Measurements from ENCODE around the gene ANKRD23. TPM values are rescaled to one million over a fixed set of nuclear protein-coding genes. Genes with fewer than 3 reads are reported as not detected.

Gene ANKRD23
- total and polyA plus RNA-seq, 2 of the 13 experiments (the other 11 are each of a cell fraction or from before 2014, with no cell fraction given), result 1.5 to 1.6 TPM

DNA sequence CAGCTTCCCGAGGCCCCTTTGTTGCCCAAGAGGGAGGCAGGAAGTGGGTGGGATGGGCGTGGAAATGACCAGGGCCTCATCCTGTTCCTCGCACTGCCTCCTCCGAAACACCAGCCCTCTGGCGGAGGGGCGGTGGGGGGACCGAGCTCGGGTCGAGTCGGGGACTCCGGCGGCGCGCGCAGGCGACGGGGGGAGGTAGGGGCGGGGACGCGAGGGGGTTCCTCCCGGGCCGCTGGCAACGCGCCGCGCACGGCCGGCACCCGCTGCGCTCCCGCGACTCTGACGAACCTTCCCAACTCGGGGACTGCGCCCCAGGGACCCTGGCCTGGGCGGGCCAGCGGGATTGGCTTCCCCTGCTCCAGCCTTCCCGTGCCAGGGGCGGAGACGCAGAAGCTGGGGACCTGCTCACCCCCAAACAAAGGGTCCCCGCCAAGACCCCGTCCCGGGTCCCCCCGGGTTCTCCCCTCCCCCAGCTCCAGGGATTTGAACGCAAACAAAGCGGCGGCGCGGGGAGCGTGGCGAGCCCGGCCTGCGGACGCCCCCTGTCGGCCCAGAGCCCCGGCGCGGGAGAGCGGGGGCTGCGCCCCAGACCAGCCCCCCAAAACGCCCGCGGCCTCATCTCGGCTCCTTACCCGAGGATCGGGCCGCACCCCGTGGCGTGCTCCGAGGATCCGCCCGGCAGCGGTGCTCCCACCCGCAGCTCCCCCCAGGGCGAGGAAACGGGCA is 24.9 kb upstream of the ANKRD23 start (continued):
- TF ChIP-seq, protein P1, sequence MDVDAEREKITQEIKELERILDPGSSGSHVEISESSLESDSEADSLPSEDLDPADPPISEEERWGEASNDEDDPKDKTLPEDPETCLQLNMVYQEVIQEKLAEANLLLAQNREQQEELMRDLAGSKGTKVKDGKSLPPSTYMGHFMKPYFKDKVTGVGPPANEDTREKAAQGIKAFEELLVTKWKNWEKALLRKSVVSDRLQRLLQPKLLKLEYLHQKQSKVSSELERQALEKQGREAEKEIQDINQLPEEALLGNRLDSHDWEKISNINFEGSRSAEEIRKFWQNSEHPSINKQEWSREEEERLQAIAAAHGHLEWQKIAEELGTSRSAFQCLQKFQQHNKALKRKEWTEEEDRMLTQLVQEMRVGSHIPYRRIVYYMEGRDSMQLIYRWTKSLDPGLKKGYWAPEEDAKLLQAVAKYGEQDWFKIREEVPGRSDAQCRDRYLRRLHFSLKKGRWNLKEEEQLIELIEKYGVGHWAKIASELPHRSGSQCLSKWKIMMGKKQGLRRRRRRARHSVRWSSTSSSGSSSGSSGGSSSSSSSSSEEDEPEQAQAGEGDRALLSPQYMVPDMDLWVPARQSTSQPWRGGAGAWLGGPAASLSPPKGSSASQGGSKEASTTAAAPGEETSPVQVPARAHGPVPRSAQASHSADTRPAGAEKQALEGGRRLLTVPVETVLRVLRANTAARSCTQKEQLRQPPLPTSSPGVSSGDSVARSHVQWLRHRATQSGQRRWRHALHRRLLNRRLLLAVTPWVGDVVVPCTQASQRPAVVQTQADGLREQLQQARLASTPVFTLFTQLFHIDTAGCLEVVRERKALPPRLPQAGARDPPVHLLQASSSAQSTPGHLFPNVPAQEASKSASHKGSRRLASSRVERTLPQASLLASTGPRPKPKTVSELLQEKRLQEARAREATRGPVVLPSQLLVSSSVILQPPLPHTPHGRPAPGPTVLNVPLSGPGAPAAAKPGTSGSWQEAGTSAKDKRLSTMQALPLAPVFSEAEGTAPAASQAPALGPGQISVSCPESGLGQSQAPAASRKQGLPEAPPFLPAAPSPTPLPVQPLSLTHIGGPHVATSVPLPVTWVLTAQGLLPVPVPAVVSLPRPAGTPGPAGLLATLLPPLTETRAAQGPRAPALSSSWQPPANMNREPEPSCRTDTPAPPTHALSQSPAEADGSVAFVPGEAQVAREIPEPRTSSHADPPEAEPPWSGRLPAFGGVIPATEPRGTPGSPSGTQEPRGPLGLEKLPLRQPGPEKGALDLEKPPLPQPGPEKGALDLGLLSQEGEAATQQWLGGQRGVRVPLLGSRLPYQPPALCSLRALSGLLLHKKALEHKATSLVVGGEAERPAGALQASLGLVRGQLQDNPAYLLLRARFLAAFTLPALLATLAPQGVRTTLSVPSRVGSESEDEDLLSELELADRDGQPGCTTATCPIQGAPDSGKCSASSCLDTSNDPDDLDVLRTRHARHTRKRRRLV (CRISPR knock-in tag; IDR thresholded peaks at IDR 0.05), result no peak
- TF ChIP-seq ZNF430 (CRISPR knock-in tag; IDR thresholded peaks at IDR 0.05) (0 out of 2 replicates have a peak, but pooled peaks have one; percentile 35), POLR2AphosphoS2 (IDR thresholded peaks at IDR 0.05; ENCODE audit: low read depth, low read length) (no peak), KLF13 (CRISPR knock-in tag; IDR thresholded peaks at IDR 0.05) (no peak), ZNF652 (CRISPR knock-in tag; IDR thresholded peaks at IDR 0.05; ENCODE audit: borderline replicate concordance, low read depth) (no peak), SETDB1 (CRISPR knock-in tag; IDR thresholded peaks at IDR 0.05; ENCODE audit: borderline replicate concordance) (no peak), GLI4 (CRISPR knock-in tag; IDR thresholded peaks at IDR 0.05; ENCODE audit: borderline replicate concordance) (no peak), KMT2A (CRISPR knock-in tag; IDR thresholded peaks at IDR 0.05) (peak; percentile 0; the same call in 1 of the 2 replicates), ZFY (CRISPR knock-in tag; IDR thresholded peaks at IDR 0.05) (peak; percentile 90), XBP1 (CRISPR knock-in tag; IDR thresholded peaks at IDR 0.05) (no peak), ZNF678 (CRISPR knock-in tag; IDR thresholded peaks at IDR 0.05) (peak; percentile 77; the same call in 1 of the 2 replicates), CHD4 (IDR thresholded peaks at IDR 0.05; ENCODE audit: borderline replicate concordance, low read length) (0 out of 2 replicates have a peak, but pooled peaks have one; percentile 58)
- TF ChIP-seq, protein P2, sequence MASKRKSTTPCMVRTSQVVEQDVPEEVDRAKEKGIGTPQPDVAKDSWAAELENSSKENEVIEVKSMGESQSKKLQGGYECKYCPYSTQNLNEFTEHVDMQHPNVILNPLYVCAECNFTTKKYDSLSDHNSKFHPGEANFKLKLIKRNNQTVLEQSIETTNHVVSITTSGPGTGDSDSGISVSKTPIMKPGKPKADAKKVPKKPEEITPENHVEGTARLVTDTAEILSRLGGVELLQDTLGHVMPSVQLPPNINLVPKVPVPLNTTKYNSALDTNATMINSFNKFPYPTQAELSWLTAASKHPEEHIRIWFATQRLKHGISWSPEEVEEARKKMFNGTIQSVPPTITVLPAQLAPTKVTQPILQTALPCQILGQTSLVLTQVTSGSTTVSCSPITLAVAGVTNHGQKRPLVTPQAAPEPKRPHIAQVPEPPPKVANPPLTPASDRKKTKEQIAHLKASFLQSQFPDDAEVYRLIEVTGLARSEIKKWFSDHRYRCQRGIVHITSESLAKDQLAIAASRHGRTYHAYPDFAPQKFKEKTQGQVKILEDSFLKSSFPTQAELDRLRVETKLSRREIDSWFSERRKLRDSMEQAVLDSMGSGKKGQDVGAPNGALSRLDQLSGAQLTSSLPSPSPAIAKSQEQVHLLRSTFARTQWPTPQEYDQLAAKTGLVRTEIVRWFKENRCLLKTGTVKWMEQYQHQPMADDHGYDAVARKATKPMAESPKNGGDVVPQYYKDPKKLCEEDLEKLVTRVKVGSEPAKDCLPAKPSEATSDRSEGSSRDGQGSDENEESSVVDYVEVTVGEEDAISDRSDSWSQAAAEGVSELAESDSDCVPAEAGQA (IDR thresholded peaks at IDR 0.05; ENCODE audit: low read depth), result peak; percentile 62
- TF ChIP-seq, protein P2 (CRISPR knock-in tag; IDR thresholded peaks at IDR 0.05; ENCODE audit: borderline replicate concordance), result peak; percentile 83; the same call in 1 of the 2 replicates
- TF ChIP-seq, protein P3, sequence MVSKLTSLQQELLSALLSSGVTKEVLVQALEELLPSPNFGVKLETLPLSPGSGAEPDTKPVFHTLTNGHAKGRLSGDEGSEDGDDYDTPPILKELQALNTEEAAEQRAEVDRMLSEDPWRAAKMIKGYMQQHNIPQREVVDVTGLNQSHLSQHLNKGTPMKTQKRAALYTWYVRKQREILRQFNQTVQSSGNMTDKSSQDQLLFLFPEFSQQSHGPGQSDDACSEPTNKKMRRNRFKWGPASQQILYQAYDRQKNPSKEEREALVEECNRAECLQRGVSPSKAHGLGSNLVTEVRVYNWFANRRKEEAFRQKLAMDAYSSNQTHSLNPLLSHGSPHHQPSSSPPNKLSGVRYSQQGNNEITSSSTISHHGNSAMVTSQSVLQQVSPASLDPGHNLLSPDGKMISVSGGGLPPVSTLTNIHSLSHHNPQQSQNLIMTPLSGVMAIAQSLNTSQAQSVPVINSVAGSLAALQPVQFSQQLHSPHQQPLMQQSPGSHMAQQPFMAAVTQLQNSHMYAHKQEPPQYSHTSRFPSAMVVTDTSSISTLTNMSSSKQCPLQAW (CRISPR knock-in tag; IDR thresholded peaks at IDR 0.05), result 0 out of 2 replicates have a peak, but pooled peaks have one; percentile 37

Measured in HepG2 (cell line).